AG09319 (cell line): Measurements from ENCODE around the gene CXCR6.
"Not testable (repeated sequence)": the region's sequence is repeated elsewhere in the genome, so short reads cannot be mapped to it uniquely, and the experiment has no call there.

Source experiments
- DNase-seq: peaks from one replicate; pipeline ENCODE4 v3.0.0-alpha.2; 2010; ENCODE audit warnings: low read depth; ENCODE audit errors: extremely low read depth
- TF ChIP-seq, protein P1 (sequence below): IDR thresholded peaks from 2 replicates; pipeline ENCODE4 v1.5.1; 2011; ENCODE audit warnings: low read depth, mild to moderate bottlenecking, inconsistent platforms, low read length, moderate library complexity

The CXCR6 gene

DNA sequence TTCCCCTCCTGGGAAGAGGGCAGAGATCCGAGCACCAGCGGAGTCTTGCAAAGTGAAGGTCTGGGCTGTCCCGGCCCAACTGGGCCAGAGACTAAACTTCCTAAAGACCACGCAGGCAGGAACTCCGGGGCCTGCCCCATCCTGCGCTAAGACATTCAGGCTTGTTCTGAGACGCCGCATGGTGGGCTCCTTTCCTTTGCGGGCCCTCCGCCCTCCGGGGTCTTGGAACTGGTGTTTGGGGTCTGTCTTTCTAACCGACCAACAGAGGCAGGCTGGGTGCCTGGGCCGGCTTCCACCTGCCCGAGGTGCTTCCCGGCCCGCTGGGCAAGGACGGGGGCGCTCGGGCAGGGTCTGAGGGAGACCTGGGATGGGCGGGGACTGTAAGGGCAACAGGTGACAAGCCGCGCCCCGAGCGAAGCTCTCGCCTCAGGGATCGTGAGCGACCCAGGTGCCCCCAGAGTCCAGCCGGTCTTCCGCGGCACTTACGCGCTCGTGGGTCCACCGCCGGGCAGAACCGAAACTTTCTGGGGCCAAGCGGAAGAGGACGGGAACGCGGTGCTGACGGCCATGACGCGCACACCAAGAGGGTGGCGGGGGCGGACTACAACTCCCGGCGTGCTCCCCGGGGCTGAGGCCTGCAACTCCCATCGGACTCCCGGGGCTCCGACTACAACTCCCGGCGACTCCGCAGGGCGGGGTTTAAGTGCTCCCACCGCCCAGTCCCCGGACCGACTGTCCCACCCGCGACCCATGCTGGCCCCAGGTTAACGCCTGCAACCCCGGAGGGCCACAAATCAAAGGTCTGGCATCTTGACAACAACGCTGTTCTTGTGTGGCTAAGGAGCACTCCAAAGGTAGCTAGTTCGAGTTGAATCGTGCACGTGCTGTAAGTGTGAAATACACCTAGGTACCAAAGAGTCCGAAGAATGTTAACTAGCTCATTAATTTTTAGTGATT, 52.2 kb downstream of the CXCR6 start, which contains the start of gene FYCO1:
Gene FYCO1, minus strand, starts transcription at position 589 of the 957 bp plus-strand sequence. CDS start 10,914 bp downstream, outside the sequence.
- TF ChIP-seq, protein P1, sequence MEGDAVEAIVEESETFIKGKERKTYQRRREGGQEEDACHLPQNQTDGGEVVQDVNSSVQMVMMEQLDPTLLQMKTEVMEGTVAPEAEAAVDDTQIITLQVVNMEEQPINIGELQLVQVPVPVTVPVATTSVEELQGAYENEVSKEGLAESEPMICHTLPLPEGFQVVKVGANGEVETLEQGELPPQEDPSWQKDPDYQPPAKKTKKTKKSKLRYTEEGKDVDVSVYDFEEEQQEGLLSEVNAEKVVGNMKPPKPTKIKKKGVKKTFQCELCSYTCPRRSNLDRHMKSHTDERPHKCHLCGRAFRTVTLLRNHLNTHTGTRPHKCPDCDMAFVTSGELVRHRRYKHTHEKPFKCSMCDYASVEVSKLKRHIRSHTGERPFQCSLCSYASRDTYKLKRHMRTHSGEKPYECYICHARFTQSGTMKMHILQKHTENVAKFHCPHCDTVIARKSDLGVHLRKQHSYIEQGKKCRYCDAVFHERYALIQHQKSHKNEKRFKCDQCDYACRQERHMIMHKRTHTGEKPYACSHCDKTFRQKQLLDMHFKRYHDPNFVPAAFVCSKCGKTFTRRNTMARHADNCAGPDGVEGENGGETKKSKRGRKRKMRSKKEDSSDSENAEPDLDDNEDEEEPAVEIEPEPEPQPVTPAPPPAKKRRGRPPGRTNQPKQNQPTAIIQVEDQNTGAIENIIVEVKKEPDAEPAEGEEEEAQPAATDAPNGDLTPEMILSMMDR: no peak
- DNase-seq: no peak

DNA sequence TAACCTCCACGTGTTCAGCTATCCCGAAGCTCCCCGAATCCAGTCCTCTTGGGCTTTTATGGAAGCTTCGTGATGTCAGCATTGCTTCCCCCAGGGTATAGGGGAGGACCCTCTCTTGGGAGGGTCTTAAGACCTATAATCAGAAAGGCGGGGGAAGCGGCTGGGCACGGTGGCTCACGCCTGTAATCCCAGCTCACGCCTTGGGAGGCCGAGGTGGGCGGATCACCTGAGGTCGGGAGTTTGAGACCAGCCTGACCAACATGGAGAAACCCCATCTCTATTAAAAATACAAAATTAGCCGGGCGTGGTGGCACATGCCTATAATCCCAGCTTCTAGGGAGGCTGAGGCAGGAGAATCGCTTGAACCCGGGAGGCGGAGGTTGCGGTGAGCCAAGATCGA, 54.2 kb downstream of the CXCR6 start:
- DNase-seq: not testable (repeated sequence)

DNA sequence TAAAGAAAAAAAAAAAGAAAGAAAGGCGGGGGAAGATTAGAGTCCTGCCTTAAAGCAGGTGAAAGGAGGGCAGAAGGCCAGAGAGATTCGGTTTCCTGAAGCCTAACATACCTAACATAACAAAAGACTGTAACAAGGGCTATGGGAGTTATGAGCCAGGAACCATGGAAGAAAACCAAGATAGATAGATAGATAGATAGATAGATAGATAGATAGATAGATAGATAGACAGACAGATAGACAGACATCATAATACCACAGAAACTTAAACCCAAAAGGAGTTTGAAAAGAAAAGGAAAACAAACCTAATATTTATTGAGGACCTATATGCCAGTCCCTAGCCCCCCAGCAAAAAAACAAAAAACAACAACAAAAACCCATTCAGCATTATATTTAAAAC, 54.7 kb downstream of the CXCR6 start:
- TF ChIP-seq, protein P1: no peak
- no peak for DNase-seq
